Aorta (tissue), 5 donors: Measurements from ENCODE around the gene NUB1. TPM values are rescaled to one million over a fixed set of nuclear protein-coding genes. Genes with fewer than 3 reads are reported as not detected.
A peak's percentile ranks its signal among the peaks of the same experiment; 100 is the strongest.

ENCODE experiments used
- ATAC-seq: fragments of 200-7000 bp; cut with Tn5 transposase; one replicate; pipeline ENCODE4 v1.9.1; 2022; ENCODE audit warnings: moderate library complexity; ENCODE audit not compliant: low FRiP score
- DNase-seq, 2 donors: peaks; one replicate each; pipeline ENCODE4 v3.0.0-alpha.2; 2020
- H3K27ac ChIP-seq, 2 donors: one replicate each; pipeline ENCODE4 v1.5.1; 2013; ENCODE audit warnings: low read length in 2 of 2, mild to moderate bottlenecking in 2 of 2, moderate library complexity in 2 of 2, control low read depth in 1 of 2, inconsistent platforms in 1 of 2, low read depth in 1 of 2
- H3K27me3 ChIP-seq, 2 donors: one replicate each; pipeline ENCODE4 v1.6.1; 2013; ENCODE audit warnings: control low read depth in 1 of 2, low read length in 1 of 2, mild to moderate bottlenecking in 1 of 2, moderate library complexity in 1 of 2; ENCODE audit not compliant: insufficient read depth in 2 of 2, control insufficient read depth in 1 of 2
- H3K36me3 ChIP-seq, 2 donors: one replicate each; pipeline ENCODE4 v1.6.1; 2013; ENCODE audit warnings: control low read depth in 1 of 2, low read length in 1 of 2, mild to moderate bottlenecking in 1 of 2; ENCODE audit not compliant: insufficient read depth in 2 of 2, control insufficient read depth in 1 of 2
- H3K4me1 ChIP-seq, 2 donors: one replicate each; pipeline ENCODE4 v1.6.1; 2013; ENCODE audit warnings: low read length in 2 of 2, control low read depth in 1 of 2, mild to moderate bottlenecking in 1 of 2, moderate library complexity in 1 of 2; ENCODE audit not compliant: insufficient read depth in 2 of 2, control insufficient read depth in 1 of 2
- H3K4me3 ChIP-seq, 2 donors: one replicate each; pipeline ENCODE4 v1.5.1; 2013; ENCODE audit warnings: low read length in 2 of 2, control low read depth in 1 of 2, mild to moderate bottlenecking in 1 of 2
- H3K9me3 ChIP-seq: one replicate; pipeline ENCODE4 v1.6.1; 2013; ENCODE audit warnings: mild to moderate bottlenecking, low read length; ENCODE audit not compliant: control insufficient read depth
- WGBS, 2 donors: extraction: QIAGEN DNeasy Blood & Tissue Kit; methylation state at CpG; one replicate each; pipeline ENCODE4 v1.1.7; 2013; 5-methylcytosine and 5-hydroxymethylcytosine counted together
- intact Hi-C, 2 donors: fragments of 100-400 bp; cut with DNase I; formaldehyde crosslinking; loops; one replicate each; pipeline versions ENCODE4 v1.14.2 to v1.15.0; 2022
- polyA plus RNA-seq, 2 donors: library from polyadenylated mRNA; stranded (reverse); fragments of 200-250 nt; gene quantifications; one replicate each; pipeline ENCODE4 v1.2.3, GENCODE V29; 2013
- total RNA-seq, 2 donors: library from RNA; stranded (reverse); fragmentation: NEBNext Ultra II Directional; extraction: Animal tissue kit (Norgen Biotek cat#: 25700); gene quantifications; one replicate each; pipeline ENCODE4 v1.2.1, GENCODE V29; 2021
- donor health status: healthy with polysubstance abuse.
- donor health status: Bipolar disorder and iron deficiency.
- donor health status: DM: no; HTN: no; CAD: no.
- donor health status: DM: no; HTN: no; CAD: no.
- donor health status: DM: yes; HTN: yes; CAD: no.

NUB1 gene
- total and polyA plus RNA-seq, 4 donors = 34.6 to 56.6 (median 41.8) TPM

DNA sequence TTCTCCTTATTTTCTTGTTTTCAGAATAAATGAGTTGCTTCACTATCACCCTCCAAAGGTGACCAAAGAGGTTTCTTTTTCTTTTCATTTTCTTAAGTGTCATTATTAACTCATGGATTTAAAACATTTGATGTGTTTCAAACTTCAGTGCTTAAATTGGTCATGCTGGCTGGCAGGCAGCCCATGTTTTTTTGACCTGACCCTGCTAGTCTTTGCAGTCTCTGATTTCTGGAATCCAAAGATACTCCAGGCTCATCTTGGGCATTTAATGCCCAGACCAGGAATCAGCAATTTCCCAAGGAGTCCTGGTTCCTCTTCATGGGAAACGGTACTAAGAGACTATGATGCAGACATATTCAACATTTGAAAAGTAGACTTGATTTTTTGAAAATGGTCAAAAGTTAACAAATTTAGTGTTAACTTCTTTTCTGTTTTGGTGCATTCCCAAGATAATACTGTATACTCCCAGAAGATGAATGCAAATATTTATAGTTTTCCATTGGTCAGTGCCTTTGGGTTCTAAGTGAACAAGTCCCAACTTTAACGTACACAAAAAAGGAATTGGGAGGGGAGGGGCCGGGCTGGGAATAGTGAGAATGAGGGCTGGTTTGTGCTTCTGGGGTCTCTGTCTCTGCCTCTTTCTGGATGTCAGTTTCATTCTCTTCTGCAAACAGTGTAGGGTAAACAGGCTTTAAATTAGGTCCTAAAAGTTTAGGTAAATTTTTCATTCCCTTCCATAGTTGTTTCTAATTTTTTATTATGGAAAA lies 19.8 kb downstream of the NUB1 start:
- Histone ChIP-seq H3K9me3 (no peaks in the 10 kb centered on the region), H3K4me3 (no peak overlapping the region), H3K36me3 (peaks cover 3 to 4% of the 10 kb centered on the region in 2 donors), H3K4me1 (peaks cover 0 to 4% of the 10 kb centered on the region in 2 donors), H3K27ac (no peak overlapping the region), H3K27me3 (no peaks in the 10 kb centered on the region)
- 86 to 91% methylated on average over 3 of the region's 3 CpGs for WGBS, 2 donors
- intact Hi-C loops = no loop called here
- ATAC-seq = no peak
- no peak for DNase-seq

DNA sequence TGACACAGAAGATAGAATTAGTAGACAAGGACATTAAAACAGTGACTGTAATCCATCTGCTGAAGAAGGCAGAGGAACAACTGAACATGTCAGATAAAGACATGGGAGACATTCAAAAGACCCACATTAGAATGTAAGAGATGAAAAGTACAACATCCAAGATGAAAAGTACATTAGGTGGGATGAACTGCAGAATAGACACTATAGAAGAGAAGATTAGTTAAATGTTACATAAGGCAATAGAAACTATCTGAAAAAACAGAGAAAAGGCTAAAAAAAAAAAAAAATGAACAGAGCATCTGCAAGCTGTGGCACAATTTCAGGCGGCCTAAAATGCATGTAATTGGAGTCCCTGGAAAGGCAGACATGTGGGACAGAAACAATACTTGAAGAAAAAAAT lies 21.6 kb downstream of the NUB1 start:
- Histone ChIP-seq H3K9me3 (no peaks in the 10 kb centered on the region), H3K4me1 (peaks cover 0 to 7% of the 10 kb centered on the region in 2 donors), H3K4me3 (no peak overlapping the region), H3K27ac (no peak overlapping the region), H3K36me3 (peaks cover 3 to 4% of the 10 kb centered on the region in 2 donors), H3K27me3 (no peaks in the 10 kb centered on the region)
- intact Hi-C loops = no loop called here
- DNase-seq (no peak), ATAC-seq (no peak)
- WGBS, 2 donors = 99 to 100% methylated on average over 1 of the region's 1 CpG

DNA sequence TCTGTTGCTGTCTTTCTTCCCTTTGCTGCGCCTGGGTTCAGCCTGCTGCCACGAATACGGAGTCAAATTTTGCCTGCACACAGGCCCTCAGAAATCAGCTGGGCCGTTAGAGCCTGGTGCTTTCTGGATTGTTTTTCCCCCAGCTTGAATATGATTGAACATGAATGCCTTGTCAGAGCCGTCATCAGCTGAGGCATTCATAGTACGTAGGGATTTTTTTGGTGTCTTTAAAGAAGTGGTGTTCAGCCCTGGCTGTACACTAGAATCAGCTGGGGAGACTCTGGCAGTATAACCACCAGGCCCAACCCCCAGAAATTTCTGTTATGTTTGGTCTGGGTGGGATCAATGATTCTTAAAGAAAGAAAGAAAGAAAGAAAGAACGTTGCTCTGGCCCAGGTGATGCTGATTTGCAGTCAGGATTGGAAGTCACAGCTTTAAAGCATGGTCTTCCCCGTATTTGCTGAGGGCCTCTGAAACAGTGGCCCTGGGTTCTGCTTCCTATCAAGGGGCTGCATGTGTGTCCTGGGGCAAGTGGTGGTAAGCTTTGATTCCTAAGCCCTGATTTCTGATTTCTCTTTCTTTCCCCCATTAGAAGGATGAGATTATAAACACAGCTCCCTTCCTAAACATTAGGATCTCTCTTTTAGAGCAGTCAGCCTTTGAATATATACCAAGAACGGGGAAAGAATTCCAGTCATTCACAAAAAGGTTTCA lies 24.7 kb downstream of the NUB1 start:
- peaks cover 0 to 2% of the 10 kb centered on the region in 2 donors for H3K36me3 ChIP-seq
- no peak for ATAC-seq
- DNase-seq = no peak
- H3K9me3 ChIP-seq = no peaks in the 10 kb centered on the region
- no peak overlapping the region for H3K4me3 ChIP-seq
- WGBS, 2 donors = 14 to 17% methylated on average over 9 of the region's 9 CpGs
- H3K4me1 ChIP-seq = peaks cover 0 to 7% of the 10 kb centered on the region in 2 donors
- intact Hi-C loops = loop anchor here (5.0 kb wide), 1 partner anchor 391 kb away; no protein-coding TSS in a partner anchor
- H3K27me3 ChIP-seq = no peaks in the 10 kb centered on the region
- peak overlapping the region; percentile 86 to 88 for H3K27ac ChIP-seq

DNA sequence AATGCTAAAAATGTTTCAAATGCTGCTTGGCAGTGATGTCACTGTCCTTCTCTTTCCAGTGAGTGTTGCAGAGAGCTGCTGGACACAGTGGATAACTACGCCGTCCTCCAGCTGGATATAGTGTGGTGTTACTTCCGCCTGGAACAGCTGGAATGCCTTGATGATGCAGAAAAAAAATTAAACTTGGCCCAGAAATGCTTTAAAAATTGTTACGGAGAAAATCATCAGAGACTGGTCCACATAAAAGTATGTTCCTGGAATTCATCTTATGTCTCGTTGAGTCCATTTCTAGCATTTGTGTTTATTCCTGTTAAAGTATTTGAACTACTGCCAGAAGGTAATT lies 25.2 kb downstream of the NUB1 start:
- ATAC-seq = peak; percentile 77
- DNase-seq = no peak
- peaks cover 0 to 7% of the 10 kb centered on the region in 2 donors for H3K4me1 ChIP-seq
- intact Hi-C loops = loop anchor here (5.0 kb wide), 1 partner anchor 390 kb away; no protein-coding TSS in a partner anchor
- H3K9me3 ChIP-seq = no peaks in the 10 kb centered on the region
- 7 to 12% methylated on average over 5 of the region's 5 CpGs for WGBS, 2 donors
- H3K36me3 ChIP-seq = peaks cover 0 to 2% of the 10 kb centered on the region in 2 donors
- no peak overlapping the region for H3K4me3 ChIP-seq
- no peaks in the 10 kb centered on the region for H3K27me3 ChIP-seq
- H3K27ac ChIP-seq = no peak overlapping the region

DNA sequence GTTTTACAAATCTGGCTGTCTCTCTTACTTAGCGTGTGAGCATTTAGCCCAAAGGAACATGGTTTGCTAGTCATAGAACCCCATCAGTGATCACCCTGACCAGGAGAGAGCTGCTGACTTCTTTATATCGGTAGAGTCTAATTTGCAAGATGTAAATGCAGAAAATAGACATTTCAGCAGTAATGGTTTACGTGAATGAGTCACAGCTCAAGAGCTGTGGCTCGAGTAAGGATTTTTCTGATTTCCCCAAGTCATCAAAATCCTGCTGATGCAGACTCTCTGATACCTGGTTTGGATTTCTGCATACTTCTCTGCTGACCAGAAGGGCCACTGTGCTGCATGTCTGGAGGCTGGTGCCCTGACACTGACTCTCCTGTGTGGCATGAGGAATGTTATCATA lies 25.7 kb downstream of the NUB1 start:
- H3K27me3 ChIP-seq = no peaks in the 10 kb centered on the region
- peaks cover 0 to 2% of the 10 kb centered on the region in 2 donors for H3K36me3 ChIP-seq
- H3K9me3 ChIP-seq = no peaks in the 10 kb centered on the region
- no peak for ATAC-seq
- H3K4me3 ChIP-seq = no peak overlapping the region
- intact Hi-C loops = loop anchor here (5.0 kb wide), 1 partner anchor 390 kb away; no protein-coding TSS in a partner anchor
- peaks cover 0 to 7% of the 10 kb centered on the region in 2 donors for H3K4me1 ChIP-seq
- H3K27ac ChIP-seq = peak overlapping the region in 1 of 2 donors; percentile 39
- no peak for DNase-seq
- 28 to 41% methylated on average over 4 of the region's 4 CpGs for WGBS, 2 donors

DNA sequence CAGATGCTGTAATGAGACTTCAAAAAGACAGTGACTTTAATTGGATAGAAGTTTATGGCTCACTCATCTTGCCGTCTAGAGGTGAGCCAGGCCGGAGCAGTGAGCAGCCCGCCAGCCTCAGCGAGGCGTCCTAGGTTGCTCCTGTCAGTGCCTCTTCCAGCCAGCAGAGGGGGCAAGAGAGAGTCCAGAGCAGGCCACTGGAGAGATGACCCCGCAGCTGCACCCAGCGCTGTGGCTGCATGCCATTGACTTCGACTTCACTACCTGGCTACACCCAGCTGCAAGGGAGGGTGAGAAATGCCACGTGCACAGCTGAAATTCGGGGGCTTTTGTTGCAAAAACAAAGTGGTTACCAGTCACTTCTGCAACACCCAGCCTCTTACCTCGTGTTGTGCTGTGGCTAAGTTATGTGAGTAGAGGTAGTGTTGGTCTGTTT lies 26.5 kb downstream of the NUB1 start:
- Histone ChIP-seq H3K9me3 (no peaks in the 10 kb centered on the region), H3K4me1 (peaks cover 0 to 7% of the 10 kb centered on the region in 2 donors), H3K4me3 (no peak overlapping the region), H3K27me3 (no peaks in the 10 kb centered on the region), H3K27ac (no peak overlapping the region), H3K36me3 (no peaks in the 10 kb centered on the region)
- ATAC-seq (peak; percentile 93), DNase-seq (peak; percentile 88 to 93)
- 6 to 8% methylated on average over 11 of the region's 11 CpGs for WGBS, 2 donors
- intact Hi-C loops = loop anchor here (1.0 to 5.0 kb wide), 2 partner anchors 80 to 389 kb away; no protein-coding TSS in a partner anchor

DNA sequence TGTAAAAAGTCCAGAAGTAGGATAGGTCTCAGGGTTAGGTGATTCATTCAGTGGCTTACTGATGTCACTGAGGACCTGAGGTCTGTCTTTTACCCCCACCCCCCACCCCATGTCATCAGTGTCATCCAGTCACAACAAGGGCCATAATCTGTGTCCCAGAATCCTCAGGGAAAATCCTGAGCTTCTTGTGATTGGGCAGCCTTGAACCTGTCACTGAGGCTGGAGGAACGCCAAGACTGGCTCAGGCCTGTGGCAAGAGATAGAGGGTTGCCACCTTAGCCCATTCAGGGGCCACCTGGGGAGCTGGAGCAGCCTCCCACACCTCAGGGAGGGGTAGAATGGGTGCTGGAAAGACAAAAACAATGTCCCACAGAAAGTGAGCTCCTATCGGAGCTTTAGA lies 29.7 kb downstream of the NUB1 start:
- no peaks in the 10 kb centered on the region for H3K9me3 ChIP-seq
- peaks cover 0 to 5% of the 10 kb centered on the region in 2 donors for H3K36me3 ChIP-seq
- WGBS, 2 donors = 90 to 91% methylated on average over 2 of the region's 2 CpGs
- H3K4me3 ChIP-seq = no peak overlapping the region
- H3K27me3 ChIP-seq = no peaks in the 10 kb centered on the region
- peaks cover 0 to 4% of the 10 kb centered on the region in 2 donors for H3K4me1 ChIP-seq
- intact Hi-C loops = no loop called here
- DNase-seq (peak in 1 of 2 donors; percentile 42), ATAC-seq (no peak)
- H3K27ac ChIP-seq = no peak overlapping the region

DNA sequence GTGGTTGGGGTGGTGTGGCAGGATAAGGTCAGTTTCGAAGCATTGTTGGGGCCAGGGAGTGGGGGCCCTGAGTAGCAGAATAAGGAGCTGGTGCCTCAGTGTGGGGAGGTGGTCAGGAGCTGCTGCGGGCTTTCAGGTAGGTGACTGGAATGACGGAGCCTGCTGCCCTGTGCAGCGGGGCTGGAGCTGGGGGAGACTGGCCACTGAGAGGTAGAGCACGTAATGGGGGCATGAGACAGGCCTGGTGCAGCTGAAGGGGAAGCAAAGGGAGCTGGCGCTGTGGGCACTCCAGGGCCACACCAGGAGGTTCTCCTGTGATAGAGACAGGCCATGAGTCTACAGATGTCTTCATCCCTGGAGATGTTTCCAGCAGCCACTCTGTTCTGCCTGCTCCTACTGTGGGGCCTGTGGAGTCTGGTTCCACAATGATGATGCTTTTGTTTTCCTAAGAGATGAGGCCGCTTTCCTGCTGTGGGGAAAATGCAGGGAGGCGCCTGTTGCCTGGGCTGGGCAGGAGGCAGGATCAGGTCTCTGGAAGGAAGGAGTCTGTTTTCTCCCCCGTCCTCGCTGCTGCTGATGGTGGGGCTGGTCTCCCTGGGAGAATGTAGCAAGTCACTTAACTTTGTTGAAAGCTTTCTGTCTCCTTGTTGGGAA lies 31.1 kb downstream of the NUB1 start:
- peak in 1 of 2 donors; percentile 56 for DNase-seq
- Histone ChIP-seq H3K4me3 (no peak overlapping the region), H3K36me3 (peaks cover 0 to 5% of the 10 kb centered on the region in 2 donors), H3K4me1 (no peaks in the 10 kb centered on the region), H3K27ac (no peak overlapping the region), H3K27me3 (no peaks in the 10 kb centered on the region), H3K9me3 (no peaks in the 10 kb centered on the region)
- no peak for ATAC-seq
- intact Hi-C loops = no loop called here
- WGBS, 2 donors = 94 to 95% methylated on average over 10 of the region's 10 CpGs
